ENCODE data around the gene PSMF1. TPM values are rescaled to one million over a fixed set of nuclear protein-coding genes. Genes with fewer than 3 reads are reported as not detected.

The PSMF1 gene
- total and polyA plus RNA-seq, 2 of the 13 experiments (the other 11 are each of a cell fraction or from before 2014, with no cell fraction given): 82.5 to 86.0 TPM

GRCh38 chr20:1118336-1119127, at the start of gene PSMF1 (continued):
- TF ChIP-seq EP300 (IDR thresholded peaks at IDR 0.05; ENCODE audit: low read depth in 2 of 2, low read length in 2 of 2) (peak; percentile 73 to 86), EP300 (CRISPR knock-in tag; IDR thresholded peaks at IDR 0.05; ENCODE audit: borderline replicate concordance) (peak; percentile 64; the same call in 1 of the 2 replicates), AGO1 (IDR thresholded peaks at IDR 0.05; ENCODE audit: low read depth, low read length, poor library complexity, severe bottlenecking) (peak; percentile 87), WIZ (CRISPR knock-in tag; IDR thresholded peaks at IDR 0.05) (no peak; the same call in none of the 2 replicates), KLF16 (CRISPR knock-in tag; IDR thresholded peaks at IDR 0.05) (peak in 1 of 2 experiments; percentile 100; a peak in 3 of 4 replicates), ZNF10 (CRISPR knock-in tag; IDR thresholded peaks at IDR 0.05; ENCODE audit: borderline replicate concordance, low read depth) (no peak), ZFP36L2 (CRISPR knock-in tag; IDR thresholded peaks at IDR 0.05) (peak; percentile 95), MIER2 (CRISPR knock-in tag; IDR thresholded peaks at IDR 0.05) (peak; percentile 92), ZNF260 (CRISPR knock-in tag; IDR thresholded peaks at IDR 0.05; ENCODE audit: borderline replicate concordance, low read depth) (no peak; the same call in 1 of the 2 replicates), ZNF550 (CRISPR knock-in tag; IDR thresholded peaks at IDR 0.05; ENCODE audit: borderline replicate concordance) (peak; percentile 17; the same call in 1 of the 2 replicates), MEIS2 (CRISPR knock-in tag; IDR thresholded peaks at IDR 0.05) (peak; percentile 98), EED (CRISPR knock-in tag; IDR thresholded peaks at IDR 0.05) (peak; percentile 95), ZBTB42 (CRISPR knock-in tag; IDR thresholded peaks at IDR 0.05) (peak; percentile 86; the same call in 1 of the 2 replicates), ZBTB39 (CRISPR knock-in tag; IDR thresholded peaks at IDR 0.05) (0 out of 2 replicates have a peak, but pooled peaks have one; percentile 74), ZNF782 (CRISPR knock-in tag; IDR thresholded peaks at IDR 0.05; ENCODE audit: borderline replicate concordance) (peak; percentile 87), ELK4 (CRISPR knock-in tag; IDR thresholded peaks at IDR 0.05; ENCODE audit: borderline replicate concordance) (peak; percentile 84; the same call in 1 of the 2 replicates)
- TF ChIP-seq, protein P1, sequence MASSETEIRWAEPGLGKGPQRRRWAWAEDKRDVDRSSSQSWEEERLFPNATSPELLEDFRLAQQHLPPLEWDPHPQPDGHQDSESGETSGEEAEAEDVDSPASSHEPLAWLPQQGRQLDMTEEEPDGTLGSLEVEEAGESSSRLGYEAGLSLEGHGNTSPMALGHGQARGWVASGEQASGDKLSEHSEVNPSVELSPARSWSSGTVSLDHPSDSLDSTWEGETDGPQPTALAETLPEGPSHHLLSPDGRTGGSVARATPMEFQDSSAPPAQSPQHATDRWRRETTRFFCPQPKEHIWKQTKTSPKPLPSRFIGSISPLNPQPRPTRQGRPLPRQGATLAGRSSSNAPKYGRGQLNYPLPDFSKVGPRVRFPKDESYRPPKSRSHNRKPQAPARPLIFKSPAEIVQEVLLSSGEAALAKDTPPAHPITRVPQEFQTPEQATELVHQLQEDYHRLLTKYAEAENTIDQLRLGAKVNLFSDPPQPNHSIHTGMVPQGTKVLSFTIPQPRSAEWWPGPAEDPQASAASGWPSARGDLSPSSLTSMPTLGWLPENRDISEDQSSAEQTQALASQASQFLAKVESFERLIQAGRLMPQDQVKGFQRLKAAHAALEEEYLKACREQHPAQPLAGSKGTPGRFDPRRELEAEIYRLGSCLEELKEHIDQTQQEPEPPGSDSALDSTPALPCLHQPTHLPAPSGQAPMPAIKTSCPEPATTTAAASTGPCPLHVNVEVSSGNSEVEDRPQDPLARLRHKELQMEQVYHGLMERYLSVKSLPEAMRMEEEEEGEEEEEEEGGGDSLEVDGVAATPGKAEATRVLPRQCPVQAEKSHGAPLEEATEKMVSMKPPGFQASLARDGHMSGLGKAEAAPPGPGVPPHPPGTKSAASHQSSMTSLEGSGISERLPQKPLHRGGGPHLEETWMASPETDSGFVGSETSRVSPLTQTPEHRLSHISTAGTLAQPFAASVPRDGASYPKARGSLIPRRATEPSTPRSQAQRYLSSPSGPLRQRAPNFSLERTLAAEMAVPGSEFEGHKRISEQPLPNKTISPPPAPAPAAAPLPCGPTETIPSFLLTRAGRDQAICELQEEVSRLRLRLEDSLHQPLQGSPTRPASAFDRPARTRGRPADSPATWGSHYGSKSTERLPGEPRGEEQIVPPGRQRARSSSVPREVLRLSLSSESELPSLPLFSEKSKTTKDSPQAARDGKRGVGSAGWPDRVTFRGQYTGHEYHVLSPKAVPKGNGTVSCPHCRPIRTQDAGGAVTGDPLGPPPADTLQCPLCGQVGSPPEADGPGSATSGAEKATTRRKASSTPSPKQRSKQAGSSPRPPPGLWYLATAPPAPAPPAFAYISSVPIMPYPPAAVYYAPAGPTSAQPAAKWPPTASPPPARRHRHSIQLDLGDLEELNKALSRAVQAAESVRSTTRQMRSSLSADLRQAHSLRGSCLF (CRISPR knock-in tag; IDR thresholded peaks at IDR 0.05; ENCODE audit: borderline replicate concordance): peak; percentile 95; the same call in 1 of the 2 replicates
